Erythroblast (primary cell): ENCODE data around the gene MB21D2.

Source experiments
- DNase-seq, 2 experiments: peaks; one replicate each; lab custom pipeline; 2025; lab: John Stamatoyannopoulos, UW
- GATA1 ChIP-seq: IDR thresholded peaks from 2 replicates; pipeline ENCODE4 v1.6.1; 2011; ENCODE audit warnings: low read depth, mild to moderate bottlenecking, control low read depth, low read length, moderate library complexity
- POLR2A ChIP-seq: IDR thresholded peaks from 2 replicates; pipeline ENCODE4 v1.6.1; 2011; ENCODE audit warnings: mild to moderate bottlenecking, low read length

MB21D2 gene

GRCh38 chr3:192892981-192893700 lies 24.5 kb downstream of the MB21D2 start:
- TF ChIP-seq GATA1: no peak
- no peak for TF ChIP-seq POLR2A
- no peak for DNase-seq

DNA sequence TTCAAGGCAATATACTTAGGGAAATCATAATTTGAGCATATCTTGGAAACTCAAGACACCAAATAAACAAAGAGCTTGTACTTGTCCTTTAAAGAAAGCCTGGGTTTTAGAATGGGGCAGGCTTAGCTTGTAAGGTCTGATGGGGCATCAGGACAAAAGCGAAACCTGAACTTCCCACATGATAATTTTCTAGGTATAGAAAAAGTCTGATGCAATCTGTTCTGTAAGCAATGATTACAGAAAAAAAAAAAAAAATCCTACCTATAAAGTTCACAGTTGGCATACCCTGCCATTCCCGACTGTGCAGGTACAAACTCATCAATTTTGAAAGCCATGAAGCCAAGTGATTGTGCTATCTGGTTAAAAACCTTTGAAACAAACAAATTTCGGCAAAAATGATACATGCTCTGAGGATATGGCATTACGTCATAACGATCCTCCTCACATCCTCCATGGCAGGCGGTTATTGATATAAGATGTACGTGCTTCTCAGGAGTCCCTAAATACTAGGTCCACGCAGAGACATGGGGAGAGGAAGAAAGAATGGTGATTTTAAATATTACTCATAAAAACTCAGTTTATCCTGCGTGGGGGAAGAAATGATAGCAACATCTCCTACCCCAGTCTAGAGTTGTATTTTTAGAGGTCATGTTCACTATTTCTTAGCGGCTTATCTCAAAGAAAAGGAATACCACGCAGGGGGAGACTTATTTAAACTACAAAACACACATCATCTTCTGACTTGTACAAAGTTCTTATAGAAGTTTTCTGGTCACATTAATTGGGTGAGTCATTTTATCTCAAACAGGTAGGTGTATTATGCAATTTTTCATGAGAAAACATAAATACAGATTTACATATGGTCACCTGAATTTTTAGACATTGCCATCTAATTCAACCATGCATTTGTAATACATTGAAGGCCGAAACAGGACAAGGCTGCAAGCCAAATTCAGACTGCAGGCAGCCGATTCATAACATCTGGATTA lies 27.0 kb downstream of the MB21D2 start:
- no peak for DNase-seq
- TF ChIP-seq GATA1: no peak
- no peak for TF ChIP-seq POLR2A

- TF ChIP-seq POLR2A: no peak
- no peak for TF ChIP-seq GATA1
- DNase-seq: no peak
These were observed 28.0 kb downstream of the MB21D2 start for GRCh38 chr3:192889679-192890078.

DNA sequence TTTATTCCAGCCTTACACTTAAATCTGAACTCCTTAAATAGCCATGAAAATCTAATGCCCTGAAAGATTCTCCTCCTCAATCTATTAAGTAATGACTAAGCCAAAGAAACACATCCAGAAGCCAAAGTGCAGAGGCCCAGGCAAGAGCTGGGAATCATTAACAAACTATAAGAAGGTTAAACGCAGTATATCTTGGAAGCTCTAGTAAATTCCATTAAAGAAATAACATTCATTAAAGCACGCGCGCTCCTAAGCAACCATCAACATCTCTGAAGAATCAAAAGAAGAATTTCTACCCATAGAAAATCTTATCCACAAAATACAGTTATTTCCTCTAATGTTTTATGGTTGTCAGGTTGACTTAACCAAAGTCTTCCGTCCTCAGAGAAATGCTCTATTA lies 29.5 kb downstream of the MB21D2 start:
- TF ChIP-seq POLR2A (no peak), GATA1 (no peak)
- no peak for DNase-seq

DNA sequence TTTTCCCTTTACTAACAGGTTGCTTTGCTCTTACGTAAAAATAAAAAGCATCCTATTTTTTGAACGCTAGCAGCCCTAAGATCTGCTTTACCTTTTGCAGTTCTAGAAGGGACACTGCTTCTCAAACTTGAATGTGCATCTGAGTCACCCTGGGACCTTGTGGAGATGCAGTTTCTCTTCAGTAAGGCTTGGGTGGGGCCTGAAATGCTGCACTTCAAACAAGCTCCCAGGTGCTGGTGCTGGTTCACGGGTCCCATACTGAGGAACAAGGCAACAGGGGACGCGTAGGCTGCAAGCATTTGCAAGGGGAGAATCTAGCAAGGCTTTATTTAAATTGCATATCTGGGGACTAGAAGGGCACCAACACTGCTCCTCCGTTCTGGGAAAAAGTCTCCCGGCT lies 30.0 kb downstream of the MB21D2 start:
- TF ChIP-seq POLR2A (no peak), GATA1 (no peak)
- no peak for DNase-seq

- no peak for DNase-seq
- TF ChIP-seq POLR2A (no peak), GATA1 (no peak)
These were observed 30.6 kb downstream of the MB21D2 start for GRCh38 chr3:192887047-192887446.

DNA sequence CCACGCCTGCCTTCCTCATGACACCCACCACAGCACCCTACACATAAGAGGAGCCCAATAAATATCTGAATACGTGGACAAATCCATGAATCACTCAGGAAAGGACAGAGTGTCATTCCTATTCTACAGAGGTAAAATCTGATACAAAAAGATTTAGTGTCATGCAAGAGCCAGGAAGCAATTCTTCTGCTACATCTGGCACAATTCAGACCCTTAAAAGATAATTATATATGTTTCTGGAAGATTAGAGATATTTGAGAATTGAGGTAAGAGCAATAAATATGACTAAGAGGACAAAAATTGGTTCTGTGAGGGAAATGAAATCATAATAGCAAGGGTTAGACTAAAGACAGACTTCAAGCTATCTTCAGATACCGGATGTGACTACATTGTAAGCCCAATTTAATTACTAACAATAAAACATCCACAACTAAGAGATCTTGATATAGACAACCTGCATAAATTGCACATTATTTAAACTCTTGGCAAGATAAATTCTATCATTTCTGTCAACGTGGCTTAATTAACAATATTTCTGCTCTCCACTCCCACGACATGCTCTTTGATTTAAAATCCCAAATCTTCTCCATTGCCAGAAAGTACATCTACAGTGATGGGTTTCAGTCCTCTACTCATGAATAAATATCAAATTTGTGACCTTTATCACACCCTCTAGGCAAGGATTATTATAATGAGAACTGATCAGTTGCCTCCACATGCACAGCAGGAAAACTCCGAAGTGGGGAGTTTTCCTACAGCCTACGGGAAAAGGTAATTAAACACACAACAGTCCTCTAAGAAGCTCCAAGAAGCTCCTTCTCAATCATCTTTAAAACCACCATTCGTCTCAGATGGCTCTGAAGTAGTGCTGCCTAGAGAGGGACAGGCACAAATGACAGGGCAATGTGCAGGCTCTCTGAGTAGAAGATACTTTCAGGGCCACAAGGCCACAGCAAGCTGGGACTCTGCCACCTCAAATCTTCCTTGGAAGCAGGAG lies 32.6 kb downstream of the MB21D2 start:
- no peak for TF ChIP-seq GATA1
- no peak for TF ChIP-seq POLR2A
- no peak for DNase-seq

DNA sequence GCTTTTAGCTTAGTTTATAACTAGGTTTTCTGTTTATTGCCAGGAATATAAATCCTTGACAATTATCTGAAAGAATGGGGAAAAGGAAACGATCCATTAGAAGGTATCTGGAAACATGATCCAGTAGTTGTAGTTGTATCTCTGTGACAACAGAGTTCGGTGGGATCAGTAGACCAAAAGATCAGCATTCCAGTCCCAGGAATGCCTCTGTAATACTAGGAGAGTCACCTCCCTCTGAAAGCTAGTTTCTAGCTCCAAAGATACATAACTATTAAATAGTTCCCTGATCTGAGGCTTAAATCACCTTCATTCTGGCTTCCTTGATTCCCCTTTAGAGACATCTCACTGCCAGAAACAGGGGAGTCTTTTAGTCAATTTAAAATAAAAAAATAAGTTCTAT lies 34.1 kb downstream of the MB21D2 start:
- no peak for TF ChIP-seq POLR2A
- DNase-seq: no peak

GRCh38 chr3:192881159-192881786 lies 36.4 kb downstream of the MB21D2 start:
- TF ChIP-seq GATA1: no peak
- TF ChIP-seq POLR2A: no peak
- no peak for DNase-seq

GRCh38 chr3:192880313-192880712 lies 37.3 kb downstream of the MB21D2 start:
- no peak for DNase-seq

DNA sequence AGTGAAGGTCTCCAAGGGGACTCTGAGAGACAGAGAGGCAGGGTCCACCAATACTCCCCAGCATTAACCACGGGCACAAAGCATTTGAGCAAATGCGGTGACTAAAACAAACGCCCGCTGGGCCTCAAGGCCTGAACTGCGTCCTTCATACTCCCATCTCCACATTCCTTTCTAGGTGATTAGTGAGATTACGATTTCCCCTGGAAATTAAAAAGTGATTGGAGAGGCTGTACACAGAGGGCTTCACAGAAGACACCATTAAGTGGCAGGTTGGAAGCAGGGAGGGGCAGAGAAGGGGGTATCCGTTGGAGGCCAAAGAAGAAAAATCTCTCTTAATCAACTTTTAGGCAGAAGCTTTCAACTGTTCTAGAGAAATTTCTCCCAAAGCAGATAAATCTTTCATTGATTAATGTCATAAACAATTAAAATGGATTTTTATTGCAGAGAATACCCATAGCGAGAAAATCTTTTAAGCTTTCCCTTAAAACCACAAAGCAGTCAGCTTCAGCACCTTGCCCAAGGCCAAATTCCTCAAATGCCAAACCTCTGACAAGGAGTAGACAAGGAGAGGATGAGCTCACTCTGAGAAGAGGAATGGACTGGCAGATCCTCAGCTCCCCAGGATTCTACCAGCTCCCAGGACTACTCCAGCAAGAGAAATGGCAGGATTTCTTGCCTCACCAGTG lies 38.2 kb downstream of the MB21D2 start:
- TF ChIP-seq POLR2A: no peak
- TF ChIP-seq GATA1: no peak
- DNase-seq: no peak

More at GRCh38 chr3:192880313-192880712, 37.3 kb downstream of the MB21D2 start:
- TF ChIP-seq POLR2A (no peak), GATA1 (no peak)

DNA sequence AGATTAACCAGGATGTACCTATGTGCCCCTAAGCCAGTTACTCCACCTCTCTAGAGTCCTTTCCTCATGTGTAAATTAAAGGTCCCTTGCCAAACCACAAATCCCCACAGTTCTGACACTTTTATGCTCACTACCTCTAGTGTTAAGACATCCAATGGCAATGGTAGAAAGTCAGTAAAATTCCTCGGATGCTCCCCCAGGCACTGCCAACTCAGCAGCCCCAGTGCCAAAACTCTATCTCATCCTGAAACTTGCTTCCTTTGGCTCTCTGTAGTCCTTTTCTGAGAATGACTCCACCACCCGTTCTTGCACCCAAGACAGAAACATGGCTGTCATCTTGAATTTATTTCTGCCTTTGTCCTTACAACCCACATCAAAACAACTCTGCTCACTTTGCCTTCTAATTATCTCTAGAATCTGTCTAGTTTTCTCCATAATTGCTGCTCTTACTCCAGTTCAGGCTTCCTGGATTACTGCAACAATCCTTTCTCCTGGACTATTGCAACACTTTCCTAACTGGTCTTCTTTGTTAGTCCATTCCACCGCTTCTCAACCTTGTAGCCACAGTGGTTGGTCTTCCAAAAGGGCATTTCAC lies 41.6 kb downstream of the MB21D2 start:
- no peak for DNase-seq
- TF ChIP-seq POLR2A: no peak
- no peak for TF ChIP-seq GATA1
